D721Med (cell line): ENCODE results near the gene EPG5.

Experiments
- DNase-seq: peaks from one replicate; pipeline ENCODE4 v3.0.0; 2011; ENCODE audit warnings: low spot score; ENCODE audit not compliant: insufficient read length
- FAIRE-seq: peaks from 2 replicates; lab custom pipeline; 2011; peaks lifted over from hg19 to GRCh38; lab: Jason Lieb, UNC
- TF ChIP-seq, protein P1 (sequence below): IDR thresholded peaks from 2 replicates; pipeline ENCODE4 v1.5.1; 2012; ENCODE audit warnings: mild to moderate bottlenecking, control low read depth; ENCODE audit not compliant: insufficient read depth; ENCODE audit errors: missing control alignments

Gene EPG5

DNA sequence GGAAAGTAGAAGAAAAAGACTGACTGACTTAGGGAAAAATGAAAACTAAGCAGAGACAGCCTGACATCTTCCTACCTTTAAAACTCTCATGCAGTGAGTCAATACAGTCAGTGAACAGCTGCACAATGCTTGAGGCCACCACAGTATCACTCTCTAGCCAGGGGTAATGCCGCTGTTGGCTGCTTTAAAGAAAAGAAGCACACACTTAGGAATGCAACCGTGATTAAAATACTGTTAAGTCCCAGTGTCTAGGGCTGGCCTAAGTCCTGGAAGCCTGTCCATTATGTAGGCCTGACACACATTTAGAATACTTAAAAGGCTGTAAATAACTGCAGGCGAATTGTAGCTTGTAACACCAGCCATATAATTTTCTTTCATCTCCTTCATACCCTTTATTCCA, 91.0 kb downstream of the EPG5 start:
- DNase-seq (no peak), FAIRE-seq (no peak)
- TF ChIP-seq, protein P1, sequence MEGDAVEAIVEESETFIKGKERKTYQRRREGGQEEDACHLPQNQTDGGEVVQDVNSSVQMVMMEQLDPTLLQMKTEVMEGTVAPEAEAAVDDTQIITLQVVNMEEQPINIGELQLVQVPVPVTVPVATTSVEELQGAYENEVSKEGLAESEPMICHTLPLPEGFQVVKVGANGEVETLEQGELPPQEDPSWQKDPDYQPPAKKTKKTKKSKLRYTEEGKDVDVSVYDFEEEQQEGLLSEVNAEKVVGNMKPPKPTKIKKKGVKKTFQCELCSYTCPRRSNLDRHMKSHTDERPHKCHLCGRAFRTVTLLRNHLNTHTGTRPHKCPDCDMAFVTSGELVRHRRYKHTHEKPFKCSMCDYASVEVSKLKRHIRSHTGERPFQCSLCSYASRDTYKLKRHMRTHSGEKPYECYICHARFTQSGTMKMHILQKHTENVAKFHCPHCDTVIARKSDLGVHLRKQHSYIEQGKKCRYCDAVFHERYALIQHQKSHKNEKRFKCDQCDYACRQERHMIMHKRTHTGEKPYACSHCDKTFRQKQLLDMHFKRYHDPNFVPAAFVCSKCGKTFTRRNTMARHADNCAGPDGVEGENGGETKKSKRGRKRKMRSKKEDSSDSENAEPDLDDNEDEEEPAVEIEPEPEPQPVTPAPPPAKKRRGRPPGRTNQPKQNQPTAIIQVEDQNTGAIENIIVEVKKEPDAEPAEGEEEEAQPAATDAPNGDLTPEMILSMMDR: no peak

DNA sequence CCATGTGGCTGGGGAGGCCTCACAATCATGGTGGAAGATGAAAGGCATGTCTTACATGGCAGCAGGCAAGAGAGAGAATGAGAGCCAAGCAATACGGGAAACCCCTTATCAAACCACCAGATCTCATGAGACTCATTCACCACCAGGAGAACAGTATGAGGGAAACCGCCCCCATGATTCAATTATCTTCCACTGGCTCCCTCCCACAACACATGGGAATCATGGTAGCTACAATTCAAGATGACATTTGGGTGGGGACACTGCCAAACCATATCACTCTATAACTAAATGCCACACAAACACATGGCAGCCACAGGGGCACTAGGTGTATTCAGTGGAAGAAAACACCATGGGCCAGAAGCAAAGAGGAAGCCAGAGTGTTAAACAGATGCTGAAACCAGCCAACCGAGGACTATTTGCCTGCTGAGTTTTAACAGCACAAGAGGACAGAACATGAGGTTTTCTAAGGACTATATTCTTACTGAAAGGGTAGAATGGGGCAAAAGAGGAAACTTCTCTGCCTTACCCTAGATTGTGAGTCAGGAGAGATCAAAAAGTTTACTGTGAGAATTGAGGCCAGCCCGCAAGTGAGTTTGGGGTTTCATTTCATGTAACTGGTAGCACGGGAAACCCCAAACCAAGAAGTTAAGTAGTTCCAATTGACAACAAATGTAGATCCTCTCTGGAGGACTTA, 92.5 kb downstream of the EPG5 start:
- FAIRE-seq: no peak
- DNase-seq: no peak
- TF ChIP-seq, protein P1: no peak

DNA sequence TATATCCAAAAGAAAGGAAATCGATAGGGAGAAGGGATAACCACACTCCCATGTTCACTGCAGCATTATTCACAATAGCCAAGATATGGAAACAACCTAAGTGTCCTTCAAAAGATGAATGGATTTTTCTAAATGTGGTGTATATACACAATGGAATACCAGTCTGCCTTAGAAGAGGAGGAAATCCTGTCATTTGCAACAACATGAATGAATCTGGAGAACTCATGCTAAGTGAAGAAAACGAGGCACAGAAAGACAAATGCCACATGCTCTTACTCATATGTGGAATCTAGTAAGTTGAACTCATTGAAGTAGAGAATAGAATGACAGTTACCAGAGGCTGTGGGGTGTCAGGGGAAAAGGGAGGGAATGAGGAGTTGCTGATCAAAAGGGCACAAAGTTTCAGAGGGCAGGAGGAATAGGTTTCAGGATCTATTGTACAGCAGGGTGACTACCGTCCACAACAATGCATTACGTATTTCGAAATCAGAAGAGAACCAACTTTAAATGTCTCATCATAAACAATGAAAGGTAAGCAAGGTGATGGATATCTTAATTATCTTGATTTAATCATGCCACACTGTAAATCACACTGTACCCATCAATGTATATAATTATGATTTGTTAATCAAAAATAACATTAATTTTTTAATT, 95.6 kb downstream of the EPG5 start:
- no peak for DNase-seq
- FAIRE-seq: no peak
- TF ChIP-seq, protein P1: no peak

DNA sequence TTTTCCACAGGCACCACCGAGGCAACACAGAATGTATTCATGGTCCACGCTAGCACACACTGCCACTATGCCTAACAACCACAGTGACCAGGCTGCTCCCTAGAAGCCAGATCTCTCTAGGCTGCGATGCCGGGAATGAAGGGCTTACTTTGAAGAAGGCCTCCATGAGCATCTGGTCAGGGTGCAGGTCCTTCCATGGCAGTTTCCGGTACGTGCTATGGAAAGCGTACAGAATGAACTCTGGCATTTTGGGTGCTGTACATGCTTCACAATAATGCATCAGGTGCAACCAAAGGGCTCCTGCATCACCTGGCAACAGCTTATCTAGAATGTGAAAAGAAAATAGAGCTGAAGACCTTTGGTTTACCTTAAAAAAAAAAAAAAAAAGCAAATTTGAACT, 96.7 kb downstream of the EPG5 start:
- DNase-seq (no peak), FAIRE-seq (no peak)
- TF ChIP-seq, protein P1: no peak

DNA sequence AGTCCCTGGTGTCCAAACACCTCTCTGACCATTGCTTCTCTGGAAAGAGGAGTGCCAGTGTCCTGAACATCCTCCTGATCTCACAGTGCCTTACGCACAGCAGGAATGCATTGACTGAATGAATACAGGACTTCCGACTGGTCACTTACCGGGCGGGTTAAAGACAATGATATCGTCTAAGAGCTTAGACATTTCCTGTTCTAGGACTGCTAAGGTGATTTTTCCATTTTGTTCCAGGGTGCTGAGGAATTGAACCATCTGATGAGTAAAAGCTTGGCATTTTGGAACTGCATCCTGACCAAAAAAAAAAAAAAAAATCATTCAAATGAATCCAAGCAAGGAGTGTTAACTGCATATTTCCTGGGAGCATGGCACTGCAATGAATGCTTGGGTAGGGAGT, 101.7 kb downstream of the EPG5 start:
- DNase-seq (no peak), FAIRE-seq (no peak)
- TF ChIP-seq, protein P1: no peak

DNA sequence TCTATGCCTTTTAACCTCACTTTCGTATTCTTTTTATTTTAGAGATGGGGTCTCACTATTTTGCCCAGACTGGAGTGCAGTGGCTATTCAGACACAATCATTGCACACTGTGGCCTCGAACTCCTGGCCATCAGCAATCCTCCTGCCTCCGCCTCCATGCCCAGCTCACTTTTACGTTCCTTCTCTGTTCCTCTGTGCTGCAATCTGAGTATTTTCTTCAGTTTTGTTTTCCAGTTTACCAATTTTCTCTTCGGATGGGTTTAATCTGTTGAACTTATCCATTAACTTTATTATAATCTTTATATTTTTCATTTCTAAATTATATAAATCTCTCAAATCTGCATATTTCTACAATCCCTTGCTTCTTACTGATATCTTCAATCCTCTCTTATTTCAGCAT, 103.0 kb downstream of the EPG5 start:
- FAIRE-seq (no peak), DNase-seq (no peak)
- TF ChIP-seq, protein P1: no peak

DNA sequence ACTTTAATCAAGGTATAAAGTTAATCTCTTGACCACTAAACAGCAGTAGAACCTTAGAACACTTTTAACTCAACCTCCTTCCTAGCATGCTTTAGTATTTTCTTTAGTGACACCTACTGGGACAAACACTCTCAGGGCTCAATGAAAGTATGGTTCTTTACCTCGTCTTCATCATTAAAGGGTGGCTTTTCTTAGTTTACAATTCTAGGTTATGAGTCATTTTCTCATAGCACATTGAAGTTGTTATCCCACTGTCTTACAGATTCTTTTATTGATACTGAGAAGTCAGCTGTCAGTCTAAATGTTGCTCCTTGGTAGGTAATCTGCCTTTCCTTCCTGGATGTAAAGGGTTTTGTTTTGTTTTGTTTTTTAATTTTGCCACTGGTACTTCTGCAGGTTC, 103.7 kb downstream of the EPG5 start:
- TF ChIP-seq, protein P1: no peak
- DNase-seq: no peak
- FAIRE-seq: no peak
